GM12878 (cell line): ENCODE data around the gene IL4I1. TPM values are rescaled to one million over a fixed set of nuclear protein-coding genes. Genes with fewer than 3 reads are reported as not detected.

Source experiments
- ASH2L ChIP-seq: fragments of 300-600, 200-600 bp; sonication (generic); IDR thresholded peaks from 2 replicates; pipeline ENCODE4 v1.6.1; 2017; ENCODE audit warnings: low read depth, mild to moderate bottlenecking, borderline replicate concordance
- BCL3 ChIP-seq: IDR thresholded peaks from 2 replicates; pipeline ENCODE4 v1.6.1; 2011; ENCODE audit warnings: borderline replicate concordance, low read depth, mild to moderate bottlenecking, moderate library complexity, low read length; ENCODE audit not compliant: insufficient read depth, poor library complexity, severe bottlenecking
- BCLAF1 ChIP-seq: fragments of 450-650 bp; IDR thresholded peaks from 2 replicates; pipeline ENCODE4 v1.6.1; 2017; ENCODE audit warnings: antibody characterized with exemption, mild to moderate bottlenecking, moderate library complexity
- BHLHE40 ChIP-seq, 2 experiments: fragments of 450-650 bp in 1 of 2; IDR thresholded peaks; 2 replicates each; pipeline ENCODE4 v1.6.1; 2011 to 2017; ENCODE audit warnings: low read depth in 2 of 2, borderline replicate concordance in 1 of 2, improper control_type of control experiment in 1 of 2, low read length in 1 of 2, mild to moderate bottlenecking in 1 of 2
- ETV6 ChIP-seq, 2 experiments: fragments of 450-650 bp in 1 of 2; IDR thresholded peaks in 1 of 2; conservative IDR thresholded peaks in 1 of 2; 2 replicates each; pipeline ENCODE4 v1.6.1; 2014; ENCODE audit warnings: antibody characterized with exemption in 1 of 2, borderline replicate concordance in 1 of 2, low read depth in 1 of 2, mild to moderate bottlenecking in 1 of 2, moderate library complexity in 1 of 2
- MTA3 ChIP-seq: IDR thresholded peaks from 2 replicates; pipeline ENCODE4 v1.6.1; 2012; ENCODE audit warnings: low read length, inconsistent platforms, borderline replicate concordance
- NR2F1 ChIP-seq: fragments of 450-650 bp; conservative IDR thresholded peaks from 2 replicates; pipeline ENCODE4 v1.6.1; 2017; ENCODE audit warnings: mild to moderate bottlenecking
- POLR2AphosphoS5 ChIP-seq: IDR thresholded peaks from 2 replicates; pipeline ENCODE4 v1.6.1; 2011; ENCODE audit warnings: mild to moderate bottlenecking, low read length, inconsistent platforms
- RELB ChIP-seq: fragments of 450-650 bp; IDR thresholded peaks from 2 replicates; pipeline ENCODE4 v1.6.1; 2017; ENCODE audit warnings: low read depth, mild to moderate bottlenecking, moderate library complexity
- SREBF1 ChIP-seq: IDR thresholded peaks from 2 replicates; pipeline ENCODE4 v1.6.1; 2012; ENCODE audit warnings: mild to moderate bottlenecking, low read length
- STAT1 ChIP-seq: fragments of 450-650 bp; conservative IDR thresholded peaks from 2 replicates; pipeline ENCODE4 v1.6.1; 2014; ENCODE audit warnings: antibody characterized with exemption, mild to moderate bottlenecking
- ZNF274 ChIP-seq: IDR thresholded peaks from one replicate; pipeline ENCODE4 v1.8.0; 2011; ENCODE audit not compliant: insufficient read length, insufficient read depth
- ZNF592 ChIP-seq: fragments of 450-650 bp; IDR thresholded peaks from 2 replicates; pipeline ENCODE4 v1.6.1; 2017; ENCODE audit warnings: mild to moderate bottlenecking, moderate library complexity
- polyA plus RNA-seq, 11 experiments: library from polyadenylated mRNA; depleted of rRNA in 4 of 11; unstranded in 6 of 11; stranded (reverse) in 5 of 11; fragments of >200 nt; fragmentation: Nextera tagmentation in 4 of 11; fragmentation: Illumina TruSeq in 1 of 11; extraction: Ambion mirVana in 4 of 11; extraction: Trizol in 1 of 11; gene quantifications; 1 replicate in 1 of 11; 2 replicates in 10 of 11; pipeline versions ENCODE4 v1.2.1 to v1.2.3, GENCODE V29; 2011 to 2016; ENCODE audit warnings: inconsistent platforms in 2 of 11, missing spikeins in 2 of 11, low read depth in 1 of 11
- total RNA-seq, 4 experiments: library from RNA; depleted of rRNA in 3 of 4; stranded (reverse); fragments of >200 nt in 3 of 4; fragmentation: Illumina TruSeq in 1 of 4; extraction: Trizol in 1 of 4; gene quantifications; 2 replicates each; pipeline versions ENCODE4 v1.2.1 to v1.2.3, GENCODE V29; 2013 to 2021

IL4I1 gene
- total and polyA plus RNA-seq, 10 of the 15 experiments (the other 5 are each of a cell fraction or from before 2014, with no cell fraction given) = 0.62 to 83.8 (median 42.8) TPM

- TF ChIP-seq RELB (no peak), MTA3 (no peak; the same call in 1 of the 2 replicates), BHLHE40 (IDR thresholded peaks at IDR 0.05; ENCODE audit: borderline replicate concordance in 1 of 2, low read depth in 2 of 2, low read length in 1 of 2) (peak in 1 of 2 experiments; percentile 26; a peak in 1 of 4 replicates), SREBF1 (no peak), BCLAF1 (no peak), STAT1 (no peak), ZNF592 (no peak), POLR2AphosphoS5 (peak; percentile 85), ZNF274 (no peak), NR2F1 (0 out of 2 replicates have a peak, but pooled peaks have one; percentile 17), BCL3 (no peak), ASH2L (no peak), ETV6 (conservative IDR thresholded peaks at IDR 0.05 in 1 of 2, IDR thresholded peaks at IDR 0.05 in 1 of 2; ENCODE audit: borderline replicate concordance in 1 of 2, low read depth in 1 of 2) (no peak)
Observed at GRCh38 chr19:49933643-49934042, 37.0 kb upstream of the IL4I1 start (continued).
